OCI-LY3 (cell line): ENCODE data around the gene CD19.

Experiments used
- EZH2phosphoT487 ChIP-seq: fragments of 200-600 bp; shearing (Covaris generic); IDR thresholded peaks from 2 replicates; pipeline ENCODE4 v1.6.1; 2018; ENCODE audit warnings: antibody characterized with exemption, mixed run types, low read depth
- TF ChIP-seq, protein P1 (sequence below): fragments of 200-600, 300-600 bp; sonication (generic); IDR thresholded peaks from 2 replicates; pipeline ENCODE4 v1.5.1; 2014; ENCODE audit warnings: antibody characterized with exemption, low read length, low read depth

DNA sequence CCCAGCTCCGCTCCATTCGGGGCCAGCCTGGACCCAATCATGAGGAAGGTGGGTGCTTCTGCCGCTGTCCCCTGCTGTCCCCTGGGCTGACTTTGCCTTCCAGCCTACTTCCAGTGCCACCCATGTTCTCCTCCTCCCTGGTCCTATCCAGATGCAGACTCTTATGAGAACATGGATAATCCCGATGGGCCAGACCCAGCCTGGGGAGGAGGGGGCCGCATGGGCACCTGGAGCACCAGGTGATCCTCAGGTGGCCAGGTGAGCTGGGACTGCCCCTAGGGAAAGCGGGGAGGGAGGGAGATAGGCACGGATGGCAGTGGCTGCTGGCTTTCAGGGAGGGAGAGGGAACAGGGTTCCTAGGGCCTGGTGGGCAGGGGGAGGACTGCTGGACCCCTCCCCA lies 7.0 kb downstream of the CD19 start:
- TF ChIP-seq, protein P1, sequence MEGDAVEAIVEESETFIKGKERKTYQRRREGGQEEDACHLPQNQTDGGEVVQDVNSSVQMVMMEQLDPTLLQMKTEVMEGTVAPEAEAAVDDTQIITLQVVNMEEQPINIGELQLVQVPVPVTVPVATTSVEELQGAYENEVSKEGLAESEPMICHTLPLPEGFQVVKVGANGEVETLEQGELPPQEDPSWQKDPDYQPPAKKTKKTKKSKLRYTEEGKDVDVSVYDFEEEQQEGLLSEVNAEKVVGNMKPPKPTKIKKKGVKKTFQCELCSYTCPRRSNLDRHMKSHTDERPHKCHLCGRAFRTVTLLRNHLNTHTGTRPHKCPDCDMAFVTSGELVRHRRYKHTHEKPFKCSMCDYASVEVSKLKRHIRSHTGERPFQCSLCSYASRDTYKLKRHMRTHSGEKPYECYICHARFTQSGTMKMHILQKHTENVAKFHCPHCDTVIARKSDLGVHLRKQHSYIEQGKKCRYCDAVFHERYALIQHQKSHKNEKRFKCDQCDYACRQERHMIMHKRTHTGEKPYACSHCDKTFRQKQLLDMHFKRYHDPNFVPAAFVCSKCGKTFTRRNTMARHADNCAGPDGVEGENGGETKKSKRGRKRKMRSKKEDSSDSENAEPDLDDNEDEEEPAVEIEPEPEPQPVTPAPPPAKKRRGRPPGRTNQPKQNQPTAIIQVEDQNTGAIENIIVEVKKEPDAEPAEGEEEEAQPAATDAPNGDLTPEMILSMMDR = no peak
- TF ChIP-seq EZH2phosphoT487 = no peak
